Stimulated activated CD4-positive, alpha-beta T cell treated with anti-CD3 and anti-CD28 coated beads, Interleukin-15, amount 100 ng/mL, for 1 hour (primary cell): ENCODE measurements around the gene LHX5.

Experiments
- DNase-seq, 2 donors: peaks; one replicate each; pipeline ENCODE4 v3.0.0-alpha.2; 2020; ENCODE audit warnings: low read depth in 1 of 2, low spot score in 1 of 2

LHX5 gene

GRCh38 chr12:113466454-113467141 is 5.1 kb downstream of the LHX5 start:
- DNase-seq, result no peak

DNA sequence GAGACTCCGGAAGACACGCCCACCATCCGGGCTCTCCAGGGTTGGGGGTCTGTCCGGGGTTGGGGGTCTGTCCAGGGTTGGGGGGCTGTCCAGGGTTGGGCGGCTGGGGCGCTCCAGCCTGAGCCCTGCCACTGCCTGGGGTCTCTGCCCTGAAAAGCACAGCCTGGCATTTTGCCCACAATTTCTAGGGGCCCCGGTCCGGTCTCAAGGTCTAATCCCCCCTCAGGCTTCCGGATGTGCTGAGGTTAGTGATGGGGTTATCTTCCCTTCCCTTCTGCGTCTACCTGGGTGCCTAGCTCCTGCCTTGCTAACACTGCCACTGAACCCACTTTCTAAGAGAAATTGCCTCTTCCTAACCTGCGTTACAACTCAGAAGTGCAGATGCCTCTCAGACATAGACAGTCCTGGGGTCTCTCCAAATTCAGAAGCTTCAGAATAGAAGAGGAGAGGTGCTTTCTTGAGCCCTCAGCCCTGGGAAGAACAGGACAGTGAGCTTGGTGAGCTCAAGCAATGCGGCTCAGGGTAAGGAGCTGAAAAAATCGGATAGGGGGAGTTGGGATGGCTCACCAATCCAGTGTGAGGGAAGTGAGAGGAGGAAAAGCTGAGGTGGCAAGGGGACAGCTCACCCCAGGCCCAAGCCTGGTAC is 5.7 kb downstream of the LHX5 start:
- no peak for DNase-seq

GRCh38 chr12:113464852-113465719 is 6.6 kb downstream of the LHX5 start:
- no peak for DNase-seq

- DNase-seq, result no peak
Measured at GRCh38 chr12:113464452-113464775, 7.3 kb downstream of the LHX5 start.

GRCh38 chr12:113463746-113464451 is 7.8 kb downstream of the LHX5 start:
- DNase-seq, result no peak

GRCh38 chr12:113462998-113463745 is 8.5 kb downstream of the LHX5 start:
- no peak for DNase-seq

- DNase-seq, result peak; percentile 18 to 60
Measured at GRCh38 chr12:113462117-113462774, 9.4 kb downstream of the LHX5 start.

DNA sequence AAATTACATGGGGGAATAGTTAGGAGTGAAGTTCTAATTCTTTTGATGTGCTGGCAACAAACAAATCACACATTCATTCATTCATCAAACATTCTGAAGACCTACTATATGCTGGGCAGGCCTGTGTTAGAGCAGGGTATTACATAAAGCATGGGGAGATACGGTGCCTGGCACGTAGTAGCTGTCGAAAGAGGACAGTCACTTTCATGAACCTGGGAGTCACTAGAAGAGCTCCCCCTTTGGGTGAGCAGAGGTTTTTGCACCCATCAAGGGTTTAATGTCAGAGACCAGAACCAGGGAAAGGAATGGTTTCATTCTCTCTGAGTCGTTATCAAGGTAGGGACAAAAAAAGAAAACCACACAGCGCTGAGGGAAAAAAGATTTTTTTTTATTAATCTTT is 10.0 kb downstream of the LHX5 start:
- no peak for DNase-seq

DNA sequence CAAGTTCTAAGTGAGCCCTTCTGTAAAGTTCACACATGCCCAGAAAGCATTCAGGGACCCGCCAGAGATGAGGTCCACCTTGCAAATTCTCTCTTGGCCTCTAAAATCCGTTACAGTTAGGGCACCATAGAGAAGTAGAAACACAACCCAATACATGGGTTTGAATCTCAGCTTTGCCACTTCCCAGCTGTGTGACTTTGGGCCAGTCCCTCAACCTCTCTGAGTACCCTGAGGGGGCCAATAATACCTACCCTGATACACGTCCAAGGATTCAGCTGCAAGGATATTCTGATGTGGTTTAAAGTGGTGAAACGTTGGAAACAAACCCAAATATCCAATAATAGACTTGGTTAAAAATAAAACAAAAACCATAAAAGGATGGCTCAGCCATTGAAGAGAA is 11.7 kb downstream of the LHX5 start:
- DNase-seq, result no peak

DNA sequence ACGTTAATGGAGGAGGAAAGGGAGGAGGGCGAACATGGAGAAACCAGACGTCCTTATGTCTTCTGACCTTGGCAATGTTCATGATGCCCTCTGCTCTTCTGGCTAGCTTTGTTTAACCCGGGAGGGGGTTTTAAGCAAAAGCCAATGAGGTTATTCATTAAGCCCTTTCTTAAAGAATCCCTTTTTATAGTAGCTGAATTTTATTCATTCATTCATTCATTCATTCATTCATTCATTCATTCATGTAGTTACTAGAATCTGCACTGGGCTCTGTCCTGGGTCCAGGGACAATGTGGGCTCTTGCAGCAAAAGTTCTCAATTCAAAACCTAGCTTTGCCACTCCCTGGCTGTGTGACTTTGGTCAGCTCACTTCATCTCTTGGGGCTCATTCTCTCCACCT is 14.0 kb downstream of the LHX5 start:
- no peak for DNase-seq

DNA sequence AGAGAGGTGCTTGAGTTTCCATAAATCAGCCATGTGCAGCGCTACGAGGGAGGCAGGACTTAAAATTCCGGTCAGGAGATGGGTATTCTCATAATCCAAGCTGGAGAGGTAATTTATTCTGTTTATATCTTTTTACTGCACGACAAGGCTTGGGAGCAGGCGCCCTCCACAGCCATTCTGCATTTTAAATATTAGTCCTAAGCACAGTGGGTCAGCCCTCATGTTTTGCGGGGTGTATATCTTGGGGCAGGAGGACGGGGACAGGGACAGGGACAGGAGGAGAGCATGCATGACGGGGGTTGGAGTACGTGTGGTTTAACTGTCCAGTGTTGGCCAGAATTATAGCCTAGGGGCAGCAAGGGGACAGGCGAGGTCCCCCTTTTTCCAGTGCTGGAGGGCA is 14.5 kb downstream of the LHX5 start:
- DNase-seq, result no peak

DNA sequence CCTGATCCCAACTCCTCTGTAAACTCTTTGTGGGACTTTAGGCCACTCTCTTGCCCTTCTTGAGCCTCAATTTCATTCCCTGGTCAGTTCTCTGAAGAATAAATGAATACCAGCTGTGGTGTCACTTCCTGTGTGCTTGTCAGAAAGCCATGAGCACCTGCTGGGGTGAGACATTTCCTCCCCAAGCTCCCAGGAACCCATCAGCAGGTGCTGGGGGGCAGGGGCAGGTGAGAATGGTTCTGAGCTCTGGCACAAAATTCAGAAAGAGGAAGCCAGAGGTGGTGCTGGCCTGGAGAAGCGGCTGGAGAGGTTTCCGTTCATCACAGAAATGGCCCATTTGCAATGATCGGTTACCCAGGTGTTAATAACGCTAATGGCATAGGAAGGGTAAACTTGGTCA is 14.9 kb downstream of the LHX5 start:
- no peak for DNase-seq

DNA sequence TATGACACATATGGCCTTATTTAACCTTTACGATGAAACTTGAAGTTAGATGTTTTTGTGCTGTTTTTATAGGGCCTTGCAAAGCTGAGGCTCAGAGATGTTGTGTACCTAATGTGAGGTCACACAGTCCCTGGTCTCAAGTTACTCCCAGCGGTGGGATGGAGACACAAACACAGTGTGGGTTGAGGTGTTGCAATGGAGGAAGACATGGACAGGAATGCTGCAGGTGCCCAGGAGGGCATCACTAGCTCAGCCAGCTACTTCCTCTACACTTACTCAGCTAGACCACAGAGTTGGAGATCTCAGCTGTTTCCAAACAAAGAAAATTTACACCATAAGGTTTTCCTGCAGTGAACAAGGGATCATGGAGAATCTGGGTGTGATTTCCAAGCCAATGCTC is 15.5 kb downstream of the LHX5 start:
- DNase-seq, result no peak

- DNase-seq, result no peak
Measured at GRCh38 chr12:113453330-113453729, 18.3 kb downstream of the LHX5 start.

- DNase-seq, result no peak
Measured at GRCh38 chr12:113452458-113452857, 19.2 kb downstream of the LHX5 start.

GRCh38 chr12:113449839-113450238 is 21.8 kb downstream of the LHX5 start:
- no peak for DNase-seq

- DNase-seq, result no peak
Measured at GRCh38 chr12:113449299-113449698, 22.4 kb downstream of the LHX5 start.

DNA sequence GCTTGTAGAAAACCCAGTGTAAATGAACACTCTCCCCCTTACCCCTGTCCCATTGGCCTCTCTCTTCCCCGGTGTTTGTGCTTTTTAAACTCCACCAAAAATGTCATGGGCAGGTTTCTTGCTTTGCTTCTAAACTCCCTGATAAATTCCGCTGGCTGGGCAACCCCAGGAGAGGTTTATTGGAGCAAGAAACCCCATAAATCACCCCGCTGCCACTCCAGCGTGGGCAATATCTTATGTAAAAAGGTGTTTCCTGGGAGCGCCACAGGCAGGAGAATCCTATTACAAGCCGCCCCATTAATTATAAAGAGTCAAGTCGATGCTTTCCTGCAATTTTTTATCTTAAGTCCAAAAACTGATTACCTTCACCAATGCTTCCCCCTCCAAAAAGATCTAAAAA is 22.8 kb downstream of the LHX5 start:
- DNase-seq, result no peak

GRCh38 chr12:113445544-113446171 is 26.0 kb downstream of the LHX5 start:
- DNase-seq, result no peak

GRCh38 chr12:113443030-113443539 is 28.6 kb downstream of the LHX5 start:
- DNase-seq, result no peak
